Activated B cell treated with CpG ODN at 0.5 μM for 24 hours (primary cell): ENCODE measurements around the gene CACNA2D3. TPM values are rescaled to one million over a fixed set of nuclear protein-coding genes. Genes with fewer than 3 reads are reported as not detected.

ENCODE experiments used
- ATAC-seq: fragments of 200-7000 bp; cut with Tn5 transposase; one replicate; pipeline ENCODE4 v1.10.0; 2021; ENCODE audit warnings: low read depth, mild to moderate bottlenecking, moderate library complexity
- CTCF ChIA-PET: fragments of 350-600 bp; sonication (Branson Sonifier 250); formaldehyde crosslinking; loops from one replicate; lab custom pipeline; 2021; ENCODE audit warnings: antibody characterized with exemption; lab: Charles Lee
- POLR2A ChIA-PET: fragments of 350-600 bp; sonication (Branson Sonifier 250); formaldehyde crosslinking; loops from one replicate; lab custom pipeline; 2021; ENCODE audit warnings: antibody characterized with exemption; lab: Charles Lee
- DNase-seq: peaks from one replicate; pipeline ENCODE4 v3.0.0; 2022
- H3K27ac Mint-ChIP-seq: one replicate; pipeline ENCODE4 v1.8.0; 2020; ENCODE audit warnings: mixed read lengths
- H3K27me3 Mint-ChIP-seq: one replicate; pipeline ENCODE4 v1.8.0; 2021; ENCODE audit warnings: mixed read lengths
- H3K36me3 Mint-ChIP-seq: one replicate; pipeline ENCODE4 v1.8.0; 2021; ENCODE audit warnings: low read depth, mixed read lengths
- H3K4me1 Mint-ChIP-seq: one replicate; pipeline ENCODE4 v1.8.0; 2021; ENCODE audit warnings: mixed read lengths
- H3K4me3 Mint-ChIP-seq: one replicate; pipeline ENCODE4 v1.8.0; 2020; ENCODE audit warnings: mild to moderate bottlenecking, mixed read lengths
- H3K9me3 Mint-ChIP-seq: one replicate; pipeline ENCODE4 v1.8.0; 2020; ENCODE audit warnings: mixed read lengths
- CTCF ChIP-seq: fragments of 200-600 bp; IDR thresholded peaks from one replicate; pipeline ENCODE4 v1.8.0; 2022; ENCODE audit warnings: antibody characterized with exemption, mild to moderate bottlenecking
- intact Hi-C: fragments of 100-400 bp; cut with micrococcal nuclease; formaldehyde crosslinking; loops from one replicate; pipeline ENCODE4 v1.15.1; 2024
- total RNA-seq: library from RNA; stranded (reverse); gene quantifications from 2 replicates; pipeline ENCODE4 v1.2.3, GENCODE V29; 2022

CACNA2D3 gene
- total RNA-seq, 1 donor from 2014 or later = not detected

GRCh38 chr3:54321520-54321919, 199.2 kb downstream of the CACNA2D3 start:
- Mint-ChIP-seq H3K4me1 (no peaks in the 10 kb centered on the region), H3K27ac (no peak overlapping the region), H3K9me3 (no peaks in the 10 kb centered on the region), H3K27me3 (no peaks in the 10 kb centered on the region), H3K4me3 (no peak overlapping the region), H3K36me3 (no peaks in the 10 kb centered on the region)
- ATAC-seq (no peak), DNase-seq (no peak)
- POLR2A ChIA-PET = no interaction called here
- CTCF ChIA-PET = no interaction called here
- TF ChIP-seq CTCF = no peak
- intact Hi-C loops = no loop called here

DNA sequence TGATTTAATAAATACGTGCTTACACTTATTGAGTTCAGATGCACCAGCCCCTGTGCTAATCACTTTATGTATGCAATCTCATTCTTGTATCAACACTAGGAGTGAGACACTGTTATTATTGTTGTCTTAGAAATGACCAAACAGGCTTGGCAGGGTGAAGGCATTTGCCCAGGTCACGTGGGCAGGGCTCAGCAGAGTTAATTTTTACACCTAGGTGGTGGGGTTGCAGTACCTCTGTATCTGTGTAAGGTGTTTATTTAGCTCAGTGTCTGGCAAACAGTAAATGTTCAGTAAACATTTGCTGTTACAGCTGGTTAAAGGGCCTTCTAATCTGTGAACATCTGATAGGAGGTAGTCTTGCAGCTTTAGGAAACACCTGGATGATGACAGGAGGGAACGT, 200.0 kb downstream of the CACNA2D3 start:
- H3K4me1 Mint-ChIP-seq = no peaks in the 10 kb centered on the region
- ChIA-PET POLR2A (no interaction called here), CTCF (no interaction called here)
- H3K27ac Mint-ChIP-seq = no peak overlapping the region
- H3K4me3 Mint-ChIP-seq = no peak overlapping the region
- intact Hi-C loops = no loop called here
- TF ChIP-seq CTCF = no peak
- ATAC-seq = no peak
- H3K27me3 Mint-ChIP-seq = no peaks in the 10 kb centered on the region
- no peaks in the 10 kb centered on the region for H3K36me3 Mint-ChIP-seq
- H3K9me3 Mint-ChIP-seq = no peaks in the 10 kb centered on the region
- DNase-seq = no peak

- no peak overlapping the region for H3K4me3 Mint-ChIP-seq
- H3K9me3 Mint-ChIP-seq = no peaks in the 10 kb centered on the region
- no peak overlapping the region for H3K27ac Mint-ChIP-seq
- no peaks in the 10 kb centered on the region for H3K27me3 Mint-ChIP-seq
- ATAC-seq (no peak), DNase-seq (no peak)
- no peaks in the 10 kb centered on the region for H3K36me3 Mint-ChIP-seq
- intact Hi-C loops = no loop called here
- H3K4me1 Mint-ChIP-seq = no peaks in the 10 kb centered on the region
- TF ChIP-seq CTCF = no peak
- POLR2A ChIA-PET = no interaction called here
- CTCF ChIA-PET = no interaction called here
Observed at GRCh38 chr3:54324103-54324502, 201.8 kb downstream of the CACNA2D3 start.

DNA sequence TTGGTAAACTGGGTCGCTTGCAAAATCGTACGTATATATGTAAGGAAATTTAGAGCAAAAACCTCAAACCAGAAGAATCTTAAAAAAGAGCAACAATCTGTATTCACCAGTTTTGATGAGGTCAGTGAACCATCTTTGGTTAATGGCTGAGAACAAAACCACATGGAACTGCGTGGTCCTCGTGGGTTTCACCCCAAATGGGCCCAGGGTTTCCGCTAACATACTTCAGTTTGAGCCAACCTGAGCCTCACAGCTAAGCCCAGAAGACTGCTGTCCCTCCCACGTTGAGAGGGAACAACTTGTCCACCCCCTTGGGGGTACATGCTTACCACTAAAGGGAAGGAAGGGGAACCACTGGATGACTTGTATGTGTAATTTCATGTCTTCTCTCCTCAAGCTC, 204.6 kb downstream of the CACNA2D3 start:
- no peak for TF ChIP-seq CTCF
- no peak overlapping the region for H3K27ac Mint-ChIP-seq
- intact Hi-C loops = no loop called here
- H3K9me3 Mint-ChIP-seq = no peaks in the 10 kb centered on the region
- no peaks in the 10 kb centered on the region for H3K36me3 Mint-ChIP-seq
- H3K4me3 Mint-ChIP-seq = no peak overlapping the region
- ATAC-seq (no peak), DNase-seq (no peak)
- ChIA-PET POLR2A (no interaction called here), CTCF (no interaction called here)
- H3K4me1 Mint-ChIP-seq = no peaks in the 10 kb centered on the region
- H3K27me3 Mint-ChIP-seq = no peaks in the 10 kb centered on the region

DNA sequence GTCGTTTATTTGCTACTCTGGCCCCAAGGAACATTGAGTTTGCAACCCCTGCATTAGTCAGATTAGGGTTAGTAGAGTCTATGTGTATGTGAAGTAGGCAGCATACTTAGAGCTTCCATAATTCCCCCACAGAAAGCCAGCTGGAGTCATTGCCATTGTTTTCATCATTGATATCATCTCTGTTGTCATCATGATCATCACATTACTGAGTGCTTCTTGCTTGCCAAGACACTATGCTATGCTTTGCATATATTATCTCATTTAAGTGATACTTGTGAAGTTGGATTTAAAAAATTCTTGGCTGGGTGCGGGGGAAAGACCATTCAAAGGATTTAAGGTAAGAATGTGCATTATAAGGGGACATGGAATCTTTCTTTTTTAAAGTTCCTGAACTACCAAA, 209.0 kb downstream of the CACNA2D3 start:
- H3K36me3 Mint-ChIP-seq = no peaks in the 10 kb centered on the region
- no peak for TF ChIP-seq CTCF
- no peaks in the 10 kb centered on the region for H3K4me1 Mint-ChIP-seq
- H3K4me3 Mint-ChIP-seq = no peak overlapping the region
- ChIA-PET CTCF (no interaction called here), POLR2A (no interaction called here)
- H3K9me3 Mint-ChIP-seq = no peaks in the 10 kb centered on the region
- H3K27ac Mint-ChIP-seq = no peak overlapping the region
- DNase-seq (no peak), ATAC-seq (no peak)
- intact Hi-C loops = no loop called here
- H3K27me3 Mint-ChIP-seq = no peaks in the 10 kb centered on the region
